HepG2 (cell line): ENCODE results near the gene DNAJC12. TPM values are rescaled to one million over a fixed set of nuclear protein-coding genes. Genes with fewer than 3 reads are reported as not detected.

ENCODE experiments used
- CEBPG ChIP-seq: IDR thresholded peaks from 2 replicates; pipeline ENCODE4 v1.6.1; 2016
- CHCHD3 ChIP-seq: sonication (generic); formaldehyde crosslinking; IDR thresholded peaks from 2 replicates; pipeline ENCODE4 v1.8.0; 2022; ENCODE audit warnings: mild to moderate bottlenecking, missing genetic modification reagents, moderate library complexity
- JARID2 ChIP-seq: sonication (generic); formaldehyde crosslinking; IDR thresholded peaks from 2 replicates; pipeline ENCODE4 v1.8.1; 2023; ENCODE audit warnings: missing genetic modification reagents, inconsistent platforms; ENCODE audit not compliant: insufficient replicate concordance
- KLF16 ChIP-seq, 2 experiments: sonication (generic) in 1 of 2; formaldehyde crosslinking in 1 of 2; IDR thresholded peaks; 2 replicates each; pipeline versions ENCODE4 v1.6.1 to v1.8.0; 2016 to 2023; ENCODE audit warnings: missing genetic modification reagents in 2 of 2, missing compliant biosample characterization in 1 of 2
- NFYB ChIP-seq: sonication (generic); formaldehyde crosslinking; IDR thresholded peaks from 2 replicates; pipeline ENCODE4 v1.4.0; 2020; ENCODE audit warnings: missing genetic modification reagents
- RBAK ChIP-seq: sonication (generic); formaldehyde crosslinking; IDR thresholded peaks from 2 replicates; pipeline ENCODE4 v1.5.1; 2020; ENCODE audit warnings: mild to moderate bottlenecking, missing genetic modification reagents
- U2AF1 ChIP-seq: fragments of 200-400 bp; formaldehyde crosslinking; optimal IDR thresholded peaks from 2 replicates; pipeline ENCODE3; 2017; ENCODE audit warnings: mild to moderate bottlenecking, low read depth, low read length
- ZNF10 ChIP-seq: sonication (generic); formaldehyde crosslinking; IDR thresholded peaks from 2 replicates; pipeline ENCODE4 v1.4.0; 2020; ENCODE audit warnings: mild to moderate bottlenecking, low read depth, missing genetic modification reagents, borderline replicate concordance
- ZNF547 ChIP-seq: sonication (generic); formaldehyde crosslinking; IDR thresholded peaks from 2 replicates; pipeline ENCODE4 v1.5.1; 2020; ENCODE audit warnings: mild to moderate bottlenecking, missing genetic modification reagents
- ZNF598 ChIP-seq: sonication (generic); formaldehyde crosslinking; IDR thresholded peaks from 2 replicates; pipeline ENCODE4 v1.5.1; 2020; ENCODE audit warnings: mild to moderate bottlenecking, missing genetic modification reagents, borderline replicate concordance
- ZNF678 ChIP-seq: sonication (generic); formaldehyde crosslinking; IDR thresholded peaks from 2 replicates; pipeline ENCODE4 v1.4.0; 2020; ENCODE audit warnings: mild to moderate bottlenecking, missing genetic modification reagents
- polyA plus RNA-seq, 8 experiments: library from polyadenylated mRNA; depleted of rRNA in 3 of 8; stranded (reverse) in 7 of 8; unstranded in 1 of 8; fragments of >200 nt; fragmentation: Illumina TruSeq in 4 of 8; extraction: Trizol in 4 of 8; gene quantifications; 2 replicates each; pipeline versions ENCODE4 v1.2.1 to v1.2.3, GENCODE V29; 2011 to 2016; ENCODE audit warnings: low read depth in 4 of 8, missing spikeins in 1 of 8, mixed read lengths in 1 of 8; ENCODE audit not compliant: insufficient read depth in 1 of 8
- total RNA-seq, 5 experiments: library from RNA; depleted of rRNA; stranded (reverse); fragments of >200 nt; fragmentation: Illumina TruSeq; extraction: Trizol; gene quantifications; 2 replicates each; pipeline ENCODE4 v1.2.3, GENCODE V29; 2016; ENCODE audit warnings: low read depth in 1 of 5
- TF ChIP-seq, protein P1 (sequence below): sonication (generic); formaldehyde crosslinking; IDR thresholded peaks from one replicate; pipeline ENCODE4 v1.5.1; 2020; ENCODE audit warnings: mild to moderate bottlenecking, missing genetic modification reagents; ENCODE audit errors: not compliant biosample characterization
- TF ChIP-seq, protein P2 (sequence below): sonication (generic); formaldehyde crosslinking; IDR thresholded peaks from 2 replicates; pipeline ENCODE4 v1.5.0; 2020; ENCODE audit warnings: mild to moderate bottlenecking, missing genetic modification reagents, borderline replicate concordance

DNAJC12 gene
- total and polyA plus RNA-seq, 2 of the 13 experiments (the other 11 are each of a cell fraction or from before 2014, with no cell fraction given), result 11.6 to 43.9 TPM

DNA sequence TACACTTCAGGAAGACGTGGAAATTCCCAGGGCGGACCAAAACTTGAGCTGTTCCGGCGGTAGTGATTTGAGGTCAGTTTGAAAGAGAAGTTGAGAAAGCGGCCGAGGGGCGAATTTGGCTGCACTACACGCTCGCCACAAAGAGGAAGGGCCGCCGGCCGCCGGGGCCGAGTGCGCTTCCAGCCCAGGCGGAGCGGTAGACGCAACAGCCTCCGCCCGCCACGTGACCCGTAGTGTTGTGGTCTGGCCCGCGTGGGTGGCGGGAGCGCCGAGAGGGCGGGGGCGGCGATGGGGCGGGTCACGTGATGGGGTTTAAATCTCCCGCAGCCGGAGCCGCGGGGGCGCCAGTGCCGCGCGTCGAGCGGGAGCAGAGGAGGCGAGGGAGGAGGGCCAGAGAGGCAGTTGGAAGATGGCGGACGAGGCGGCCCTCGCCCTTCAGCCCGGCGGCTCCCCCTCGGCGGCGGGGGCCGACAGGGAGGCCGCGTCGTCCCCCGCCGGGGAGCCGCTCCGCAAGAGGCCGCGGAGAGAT is 46.4 kb upstream of the DNAJC12 start, which contains the start of gene SIRT1 (continued):
- TF ChIP-seq, protein P1, sequence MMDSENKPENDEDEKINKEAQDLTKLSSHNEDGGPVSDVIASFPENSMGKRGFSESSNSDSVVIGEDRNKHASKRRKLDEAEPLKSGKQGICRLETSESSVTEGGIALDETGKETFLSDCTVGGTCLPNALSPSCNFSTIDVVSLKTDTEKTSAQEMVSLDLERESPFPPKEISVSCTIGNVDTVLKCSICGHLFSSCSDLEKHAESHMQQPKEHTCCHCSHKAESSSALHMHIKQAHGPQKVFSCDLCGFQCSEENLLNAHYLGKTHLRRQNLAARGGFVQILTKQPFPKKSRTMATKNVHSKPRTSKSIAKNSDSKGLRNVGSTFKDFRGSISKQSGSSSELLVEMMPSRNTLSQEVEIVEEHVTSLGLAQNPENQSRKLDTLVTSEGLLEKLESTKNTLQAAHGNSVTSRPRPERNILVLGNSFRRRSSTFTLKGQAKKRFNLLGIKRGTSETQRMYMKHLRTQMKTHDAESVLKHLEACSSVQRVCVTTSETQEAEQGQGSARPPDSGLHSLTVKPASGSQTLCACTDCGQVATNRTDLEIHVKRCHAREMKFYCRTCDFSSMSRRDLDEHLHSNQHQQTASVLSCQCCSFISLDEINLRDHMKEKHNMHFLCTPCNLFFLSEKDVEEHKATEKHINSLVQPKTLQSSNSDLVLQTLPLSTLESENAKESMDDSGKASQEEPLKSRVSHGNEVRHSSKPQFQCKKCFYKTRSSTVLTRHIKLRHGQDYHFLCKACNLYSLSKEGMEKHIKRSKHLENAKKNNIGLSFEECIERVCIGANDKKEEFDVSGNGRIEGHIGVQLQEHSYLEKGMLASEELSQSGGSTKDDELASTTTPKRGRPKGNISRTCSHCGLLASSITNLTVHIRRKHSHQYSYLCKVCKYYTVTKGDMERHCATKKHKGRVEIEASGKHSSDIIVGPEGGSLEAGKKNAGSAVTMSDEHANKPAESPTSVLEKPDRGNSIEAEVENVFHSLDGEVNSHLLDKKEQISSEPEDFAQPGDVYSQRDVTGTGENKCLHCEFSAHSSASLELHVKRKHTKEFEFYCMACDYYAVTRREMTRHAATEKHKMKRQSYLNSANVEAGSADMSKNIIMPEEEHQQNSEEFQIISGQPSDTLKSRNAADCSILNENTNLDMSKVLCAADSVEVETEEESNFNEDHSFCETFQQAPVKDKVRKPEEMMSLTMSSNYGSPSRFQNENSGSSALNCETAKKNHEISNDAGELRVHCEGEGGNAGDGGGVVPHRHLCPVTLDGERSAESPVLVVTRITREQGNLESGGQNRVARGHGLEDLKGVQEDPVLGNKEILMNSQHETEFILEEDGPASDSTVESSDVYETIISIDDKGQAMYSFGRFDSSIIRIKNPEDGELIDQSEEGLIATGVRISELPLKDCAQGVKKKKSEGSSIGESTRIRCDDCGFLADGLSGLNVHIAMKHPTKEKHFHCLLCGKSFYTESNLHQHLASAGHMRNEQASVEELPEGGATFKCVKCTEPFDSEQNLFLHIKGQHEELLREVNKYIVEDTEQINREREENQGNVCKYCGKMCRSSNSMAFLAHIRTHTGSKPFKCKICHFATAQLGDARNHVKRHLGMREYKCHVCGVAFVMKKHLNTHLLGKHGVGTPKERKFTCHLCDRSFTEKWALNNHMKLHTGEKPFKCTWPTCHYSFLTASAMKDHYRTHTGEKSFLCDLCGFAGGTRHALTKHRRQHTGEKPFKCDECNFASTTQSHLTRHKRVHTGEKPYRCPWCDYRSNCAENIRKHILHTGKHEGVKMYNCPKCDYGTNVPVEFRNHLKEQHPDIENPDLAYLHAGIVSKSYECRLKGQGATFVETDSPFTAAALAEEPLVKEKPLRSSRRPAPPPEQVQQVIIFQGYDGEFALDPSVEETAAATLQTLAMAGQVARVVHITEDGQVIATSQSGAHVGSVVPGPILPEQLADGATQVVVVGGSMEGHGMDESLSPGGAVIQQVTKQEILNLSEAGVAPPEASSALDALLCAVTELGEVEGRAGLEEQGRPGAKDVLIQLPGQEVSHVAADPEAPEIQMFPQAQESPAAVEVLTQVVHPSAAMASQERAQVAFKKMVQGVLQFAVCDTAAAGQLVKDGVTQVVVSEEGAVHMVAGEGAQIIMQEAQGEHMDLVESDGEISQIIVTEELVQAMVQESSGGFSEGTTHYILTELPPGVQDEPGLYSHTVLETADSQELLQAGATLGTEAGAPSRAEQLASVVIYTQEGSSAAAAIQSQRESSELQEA (CRISPR knock-in tag), result no peak
- TF ChIP-seq U2AF1 (no peak), CHCHD3 (CRISPR knock-in tag) (no peak), CEBPG (peak; percentile 76), ZNF598 (CRISPR knock-in tag) (peak; percentile 88; the same call in 1 of the 2 replicates), ZNF10 (CRISPR knock-in tag) (no peak), RBAK (CRISPR knock-in tag) (no peak), ZNF547 (CRISPR knock-in tag) (peak; percentile 57), JARID2 (CRISPR knock-in tag) (no peak), NFYB (CRISPR knock-in tag) (peak; percentile 37; the same call in 1 of the 2 replicates), ZNF678 (CRISPR knock-in tag) (no peak), KLF16 (CRISPR knock-in tag; IDR thresholded peaks at IDR 0.05) (peak in 1 of 2 experiments; percentile 94; a peak in 2 of 4 replicates)
- TF ChIP-seq, protein P2, sequence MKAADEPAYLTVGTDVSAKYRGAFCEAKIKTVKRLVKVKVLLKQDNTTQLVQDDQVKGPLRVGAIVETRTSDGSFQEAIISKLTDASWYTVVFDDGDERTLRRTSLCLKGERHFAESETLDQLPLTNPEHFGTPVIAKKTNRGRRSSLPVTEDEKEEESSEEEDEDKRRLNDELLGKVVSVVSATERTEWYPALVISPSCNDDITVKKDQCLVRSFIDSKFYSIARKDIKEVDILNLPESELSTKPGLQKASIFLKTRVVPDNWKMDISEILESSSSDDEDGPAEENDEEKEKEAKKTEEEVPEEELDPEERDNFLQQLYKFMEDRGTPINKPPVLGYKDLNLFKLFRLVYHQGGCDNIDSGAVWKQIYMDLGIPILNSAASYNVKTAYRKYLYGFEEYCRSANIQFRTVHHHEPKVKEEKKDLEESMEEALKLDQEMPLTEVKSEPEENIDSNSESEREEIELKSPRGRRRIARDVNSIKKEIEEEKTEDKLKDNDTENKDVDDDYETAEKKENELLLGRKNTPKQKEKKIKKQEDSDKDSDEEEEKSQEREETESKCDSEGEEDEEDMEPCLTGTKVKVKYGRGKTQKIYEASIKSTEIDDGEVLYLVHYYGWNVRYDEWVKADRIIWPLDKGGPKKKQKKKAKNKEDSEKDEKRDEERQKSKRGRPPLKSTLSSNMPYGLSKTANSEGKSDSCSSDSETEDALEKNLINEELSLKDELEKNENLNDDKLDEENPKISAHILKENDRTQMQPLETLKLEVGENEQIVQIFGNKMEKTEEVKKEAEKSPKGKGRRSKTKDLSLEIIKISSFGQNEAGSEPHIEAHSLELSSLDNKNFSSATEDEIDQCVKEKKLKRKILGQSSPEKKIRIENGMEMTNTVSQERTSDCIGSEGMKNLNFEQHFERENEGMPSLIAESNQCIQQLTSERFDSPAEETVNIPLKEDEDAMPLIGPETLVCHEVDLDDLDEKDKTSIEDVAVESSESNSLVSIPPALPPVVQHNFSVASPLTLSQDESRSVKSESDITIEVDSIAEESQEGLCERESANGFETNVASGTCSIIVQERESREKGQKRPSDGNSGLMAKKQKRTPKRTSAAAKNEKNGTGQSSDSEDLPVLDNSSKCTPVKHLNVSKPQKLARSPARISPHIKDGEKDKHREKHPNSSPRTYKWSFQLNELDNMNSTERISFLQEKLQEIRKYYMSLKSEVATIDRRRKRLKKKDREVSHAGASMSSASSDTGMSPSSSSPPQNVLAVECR (CRISPR knock-in tag), result peak; percentile 92
